Tibial artery (tissue), 4 donors: Measurements from ENCODE around the gene TGM6.

ENCODE experiments used
- DNase-seq, 2 donors: peaks; one replicate each; pipeline ENCODE4 v3.0.0-alpha.2; 2019
- H3K27ac ChIP-seq, 2 donors: fragments of 200-600 bp; sonication (generic) in 1 of 2; 1 replicate in 1 of 2; 2 replicates in 1 of 2; pipeline ENCODE4 v1.5.1; 2018 to 2019; ENCODE audit warnings: mild to moderate bottlenecking in 1 of 2
- H3K27me3 ChIP-seq, 2 donors: fragments of 200-600 bp; sonication (generic) in 1 of 2; one replicate each; pipeline versions ENCODE4 v1.5.1 to v1.6.0; 2016 to 2019
- H3K36me3 ChIP-seq, 3 donors: fragments of 200-600 bp; sonication (generic) in 2 of 3; one replicate each; pipeline ENCODE4 v1.5.1; 2016 to 2019; ENCODE audit warnings: mild to moderate bottlenecking in 2 of 3
- H3K4me1 ChIP-seq, 4 donors: fragments of 200-600 bp; sonication (generic) in 2 of 4; 1 replicate in 3 of 4; 2 replicates in 1 of 4; pipeline ENCODE4 v1.5.1; 2016 to 2019
- H3K4me3 ChIP-seq, 2 donors: fragments of 200-600 bp; sonication (generic) in 1 of 2; 1 replicate in 1 of 2; 2 replicates in 1 of 2; pipeline ENCODE4 v1.5.1; 2018 to 2019; ENCODE audit warnings: mild to moderate bottlenecking in 2 of 2
- H3K9me3 ChIP-seq, 3 donors: fragments of 200-600 bp; sonication (generic) in 1 of 3; one replicate each; pipeline ENCODE4 v1.5.1; 2016 to 2019
- CTCF ChIP-seq, 2 experiments: fragments of 200-600 bp in 1 of 2; fragments of 450-650 bp in 1 of 2; IDR thresholded peaks; one replicate each; pipeline ENCODE4 v1.5.1; 2017 to 2019; ENCODE audit warnings: antibody characterized with exemption in 2 of 2, mild to moderate bottlenecking in 1 of 2, moderate library complexity in 1 of 2
- intact Hi-C: fragments of 100-400 bp; cut with DNase I; formaldehyde crosslinking; loops from one replicate; pipeline ENCODE4 v1.15.0; 2023; ENCODE audit warnings: low total_unique reads

TGM6 gene

GRCh38 chr20:2431185-2431584 is 50.5 kb downstream of the TGM6 start:
- Histone ChIP-seq H3K4me1 (no peaks in the 10 kb centered on the region), H3K9me3 (no peaks in the 10 kb centered on the region), H3K27ac (no peak overlapping the region), H3K27me3 (no peaks in the 10 kb centered on the region), H3K4me3 (no peak overlapping the region), H3K36me3 (no peaks in the 10 kb centered on the region)
- DNase-seq: no peak
- TF ChIP-seq CTCF (IDR thresholded peaks at IDR 0.05): no peak
- intact Hi-C loops: no loop called here

GRCh38 chr20:2446845-2447244 is 66.1 kb downstream of the TGM6 start:
- no peak for DNase-seq
- TF ChIP-seq CTCF (IDR thresholded peaks at IDR 0.05): no peak
- Histone ChIP-seq H3K4me3 (no peak overlapping the region), H3K27ac (no peak overlapping the region), H3K4me1 (no peaks in the 10 kb centered on the region), H3K27me3 (no peaks in the 10 kb centered on the region), H3K9me3 (no peaks in the 10 kb centered on the region), H3K36me3 (no peaks in the 10 kb centered on the region)
- intact Hi-C loops: no loop called here

- intact Hi-C loops: no loop called here
- Histone ChIP-seq H3K9me3 (no peaks in the 10 kb centered on the region), H3K4me1 (peaks cover 0 to 3% (median 0%) of the 10 kb centered on the region in 4 donors), H3K36me3 (no peaks in the 10 kb centered on the region), H3K27me3 (no peaks in the 10 kb centered on the region), H3K4me3 (no peak overlapping the region), H3K27ac (no peak overlapping the region)
- no peak for TF ChIP-seq CTCF (IDR thresholded peaks at IDR 0.05)
- DNase-seq: no peak
These were observed 68.7 kb downstream of the TGM6 start for GRCh38 chr20:2449386-2449785.

GRCh38 chr20:2451422-2451821 is 70.7 kb downstream of the TGM6 start:
- peaks cover 0 to 11% (median 2%) of the 10 kb centered on the region in 4 donors for H3K4me1 ChIP-seq
- no peaks in the 10 kb centered on the region for H3K36me3 ChIP-seq
- H3K9me3 ChIP-seq: no peaks in the 10 kb centered on the region
- no peak overlapping the region for H3K27ac ChIP-seq
- no peak for TF ChIP-seq CTCF (IDR thresholded peaks at IDR 0.05)
- H3K4me3 ChIP-seq: no peak overlapping the region
- no peaks in the 10 kb centered on the region for H3K27me3 ChIP-seq
- no peak for DNase-seq
- intact Hi-C loops: no loop called here

GRCh38 chr20:2451939-2452732 is 71.4 kb downstream of the TGM6 start:
- no peaks in the 10 kb centered on the region for H3K9me3 ChIP-seq
- TF ChIP-seq CTCF (IDR thresholded peaks at IDR 0.05): peak; percentile 58 to 80
- no peaks in the 10 kb centered on the region for H3K27me3 ChIP-seq
- no peak overlapping the region for H3K4me3 ChIP-seq
- intact Hi-C loops: no loop called here
- peaks cover 0 to 13% (median 2%) of the 10 kb centered on the region in 4 donors for H3K4me1 ChIP-seq
- H3K36me3 ChIP-seq: no peaks in the 10 kb centered on the region
- H3K27ac ChIP-seq: no peak overlapping the region
- peak in 1 of 2 donors; percentile 80 for DNase-seq
